Neural crest cell (in vitro differentiated cells): ENCODE measurements around the gene MT1B. TPM values are rescaled to one million over a fixed set of nuclear protein-coding genes. Genes with fewer than 3 reads are reported as not detected.

Source experiments
- DNase-seq: peaks from one replicate; pipeline ENCODE4 v3.0.0; 2021; ENCODE audit warnings: low read depth, mixed read lengths, low spot score
- H3K27ac Mint-ChIP-seq: one replicate; pipeline ENCODE4 v1.8.0; 2021; ENCODE audit warnings: mild to moderate bottlenecking, mixed read lengths; ENCODE audit not compliant: unreplicated experiment
- H3K27me3 Mint-ChIP-seq: 2 replicates; pipeline ENCODE4 v1.8.0; 2021; ENCODE audit warnings: low read depth, mild to moderate bottlenecking, mixed read lengths
- H3K36me3 Mint-ChIP-seq: 2 replicates; pipeline ENCODE4 v1.8.0; 2021; ENCODE audit warnings: low read depth, mild to moderate bottlenecking, mixed read lengths
- H3K4me1 Mint-ChIP-seq: 2 replicates; pipeline ENCODE4 v1.8.0; 2021; ENCODE audit warnings: mixed read lengths
- H3K4me3 Mint-ChIP-seq: one replicate; pipeline ENCODE4 v1.8.0; 2021; ENCODE audit warnings: mild to moderate bottlenecking, mixed read lengths
- H3K9me3 Mint-ChIP-seq: 2 replicates; pipeline ENCODE4 v1.8.0; 2021; ENCODE audit warnings: mixed read lengths
- total RNA-seq: library from RNA; stranded (reverse); gene quantifications from 2 replicates; pipeline ENCODE4 v1.2.1, GENCODE V29; 2021
- TF ChIP-seq, protein P1 (sequence below): fragments of 200-600 bp; sonication (generic); conservative IDR thresholded peaks from 2 replicates; pipeline ENCODE4 v1.5.0; 2021; ENCODE audit warnings: antibody characterized with exemption, mild to moderate bottlenecking

Gene MT1B
- total RNA-seq, 1 donor from 2014 or later = not detected

DNA sequence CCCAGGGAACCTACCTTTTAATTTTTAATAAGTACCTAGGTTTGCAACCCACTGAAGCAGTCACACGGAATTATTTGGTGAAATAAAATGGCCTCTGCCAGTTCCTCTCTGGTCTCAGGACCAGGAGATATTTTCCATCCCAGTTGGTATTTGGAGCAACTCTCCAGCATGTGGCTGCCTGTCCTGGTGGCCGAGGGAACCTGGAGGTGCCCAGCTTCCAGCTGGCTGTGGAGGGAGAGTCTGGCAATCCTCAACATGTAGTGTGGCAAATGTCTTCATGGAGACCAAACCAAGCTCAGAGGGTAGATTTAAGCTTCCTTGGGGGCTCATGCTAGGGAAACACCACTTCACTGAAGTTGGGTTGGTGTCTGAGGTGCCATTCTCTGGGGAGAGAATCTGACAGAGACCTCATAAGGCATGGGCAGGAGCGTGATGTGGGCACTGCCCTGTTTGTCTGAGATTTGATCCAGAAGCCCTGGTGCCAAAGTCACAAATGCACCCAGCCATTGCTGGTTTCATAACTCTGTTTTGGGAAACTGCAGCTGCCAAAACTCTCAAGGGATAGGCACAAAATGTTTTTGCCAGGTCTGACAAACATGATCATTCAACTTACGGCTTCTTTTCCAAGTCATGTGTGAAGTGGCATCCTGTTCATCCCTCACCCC is 33.4 kb downstream of the MT1B start:
- Mint-ChIP-seq H3K27ac (no peak overlapping the region), H3K9me3 (peaks cover 5% of the 10 kb centered on the region), H3K4me1 (peaks cover 17% of the 10 kb centered on the region), H3K36me3 (no peaks in the 10 kb centered on the region), H3K4me3 (no peak overlapping the region), H3K27me3 (peaks cover 6% of the 10 kb centered on the region)
- DNase-seq = no peak
- TF ChIP-seq, protein P1, sequence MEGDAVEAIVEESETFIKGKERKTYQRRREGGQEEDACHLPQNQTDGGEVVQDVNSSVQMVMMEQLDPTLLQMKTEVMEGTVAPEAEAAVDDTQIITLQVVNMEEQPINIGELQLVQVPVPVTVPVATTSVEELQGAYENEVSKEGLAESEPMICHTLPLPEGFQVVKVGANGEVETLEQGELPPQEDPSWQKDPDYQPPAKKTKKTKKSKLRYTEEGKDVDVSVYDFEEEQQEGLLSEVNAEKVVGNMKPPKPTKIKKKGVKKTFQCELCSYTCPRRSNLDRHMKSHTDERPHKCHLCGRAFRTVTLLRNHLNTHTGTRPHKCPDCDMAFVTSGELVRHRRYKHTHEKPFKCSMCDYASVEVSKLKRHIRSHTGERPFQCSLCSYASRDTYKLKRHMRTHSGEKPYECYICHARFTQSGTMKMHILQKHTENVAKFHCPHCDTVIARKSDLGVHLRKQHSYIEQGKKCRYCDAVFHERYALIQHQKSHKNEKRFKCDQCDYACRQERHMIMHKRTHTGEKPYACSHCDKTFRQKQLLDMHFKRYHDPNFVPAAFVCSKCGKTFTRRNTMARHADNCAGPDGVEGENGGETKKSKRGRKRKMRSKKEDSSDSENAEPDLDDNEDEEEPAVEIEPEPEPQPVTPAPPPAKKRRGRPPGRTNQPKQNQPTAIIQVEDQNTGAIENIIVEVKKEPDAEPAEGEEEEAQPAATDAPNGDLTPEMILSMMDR = no peak

DNA sequence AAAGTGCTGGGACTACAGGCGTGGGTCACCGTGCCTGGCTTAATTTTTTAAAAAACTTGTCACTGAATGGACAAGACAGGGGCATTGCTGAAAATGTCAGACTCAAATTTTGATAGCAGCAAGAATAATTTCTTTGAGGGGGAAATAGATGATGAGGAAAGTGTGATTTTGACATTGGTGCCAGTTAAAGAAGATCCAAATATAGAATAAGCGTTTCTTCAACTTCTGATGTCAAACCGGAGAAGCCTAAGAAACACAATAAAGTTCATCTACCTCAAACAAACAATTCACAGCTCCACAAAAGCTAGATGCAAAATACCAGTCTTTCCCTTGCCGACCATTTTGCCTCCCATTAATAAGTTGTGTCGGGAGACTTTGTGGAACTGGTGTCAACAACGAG is 35.1 kb downstream of the MT1B start:
- TF ChIP-seq, protein P1 = no peak
- Mint-ChIP-seq H3K4me3 (no peak overlapping the region), H3K9me3 (peaks cover 8% of the 10 kb centered on the region), H3K27me3 (peaks cover 10% of the 10 kb centered on the region), H3K36me3 (no peaks in the 10 kb centered on the region), H3K27ac (no peak overlapping the region), H3K4me1 (peaks cover 6% of the 10 kb centered on the region)
- no peak for DNase-seq

DNA sequence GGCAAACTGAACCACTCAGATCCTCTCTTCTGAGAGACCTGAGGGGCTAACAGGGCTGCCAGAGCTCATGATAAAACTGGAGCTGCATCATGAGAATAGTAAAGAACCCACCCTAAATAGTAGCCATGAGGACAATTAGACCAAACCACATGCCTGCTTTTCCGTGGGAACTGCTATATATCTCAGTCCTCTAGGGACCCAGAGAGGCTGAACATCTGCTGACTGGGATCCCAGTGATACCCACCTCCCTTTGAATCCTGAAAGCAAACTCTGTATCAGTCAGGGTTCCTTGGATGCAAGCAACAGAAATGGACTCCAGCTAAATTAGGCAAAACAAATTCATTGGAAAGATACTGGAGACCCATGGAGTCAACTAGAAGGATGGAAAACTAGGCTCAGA is 37.1 kb downstream of the MT1B start:
- TF ChIP-seq, protein P1 = no peak
- DNase-seq = no peak
- Mint-ChIP-seq H3K9me3 (peaks cover 8% of the 10 kb centered on the region), H3K27me3 (peaks cover 9% of the 10 kb centered on the region), H3K36me3 (no peaks in the 10 kb centered on the region), H3K4me3 (no peak overlapping the region), H3K27ac (no peak overlapping the region), H3K4me1 (peaks cover 3% of the 10 kb centered on the region)

DNA sequence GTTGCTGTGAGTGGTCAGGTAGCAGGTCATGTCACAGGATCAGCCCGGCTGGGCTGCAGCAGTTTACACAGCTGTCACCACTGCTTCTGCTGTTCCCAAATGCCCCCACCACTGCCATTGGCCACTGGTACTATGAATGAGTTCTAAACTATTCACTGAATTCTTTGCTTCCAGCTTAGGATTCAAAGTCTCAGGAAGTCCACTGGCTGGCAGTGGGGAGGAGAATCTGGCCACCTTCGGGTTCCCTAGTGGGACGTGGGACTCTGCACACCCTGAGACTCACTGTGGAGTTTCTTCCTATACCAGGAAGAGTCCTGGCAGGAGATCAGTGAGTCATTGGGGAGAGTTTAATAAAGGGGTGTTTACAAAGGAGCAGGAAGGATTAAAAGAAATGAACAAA is 37.5 kb downstream of the MT1B start:
- Mint-ChIP-seq H3K27me3 (peaks cover 9% of the 10 kb centered on the region), H3K27ac (no peak overlapping the region)

DNA sequence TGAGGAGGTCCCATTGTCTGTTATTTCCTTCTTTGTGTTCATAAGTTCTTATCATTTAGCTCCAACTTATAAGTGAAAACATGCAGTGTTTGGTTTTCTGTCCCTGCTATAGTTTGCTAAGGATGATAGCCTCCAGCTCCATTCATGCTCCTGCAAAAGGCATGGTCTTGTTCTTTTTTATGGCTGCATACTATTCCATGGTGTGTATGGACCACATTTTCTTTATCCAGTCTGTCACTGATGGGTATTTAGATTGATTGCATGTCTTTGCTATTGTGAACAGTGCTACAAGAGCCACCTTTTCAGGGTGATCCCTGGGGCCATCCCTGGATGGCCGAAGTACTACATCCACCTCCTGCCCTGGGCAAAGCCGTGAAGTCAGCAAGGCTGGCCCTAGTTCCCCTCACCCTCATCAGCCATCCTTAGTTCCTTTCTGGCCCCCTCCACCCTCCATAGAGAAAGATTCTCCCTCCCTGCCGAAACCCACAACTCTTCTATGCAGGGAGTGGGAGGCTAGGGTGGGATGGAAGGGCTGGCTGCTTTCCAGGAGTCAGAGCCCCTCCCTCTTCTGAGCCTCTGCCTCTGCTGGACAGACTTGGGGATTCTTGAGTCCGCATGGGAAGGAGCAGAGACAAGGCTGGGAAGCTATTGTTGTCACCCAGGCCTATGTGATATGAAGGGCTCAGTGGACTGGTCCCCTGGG is 38.9 kb downstream of the MT1B start:
- H3K4me3 Mint-ChIP-seq = no peak overlapping the region
- no peak for DNase-seq
- H3K4me1 Mint-ChIP-seq = peaks cover 3% of the 10 kb centered on the region
- H3K36me3 Mint-ChIP-seq = no peaks in the 10 kb centered on the region
- H3K27me3 Mint-ChIP-seq = peaks cover 9% of the 10 kb centered on the region
- TF ChIP-seq, protein P1 = no peak
- peaks cover 8% of the 10 kb centered on the region for H3K9me3 Mint-ChIP-seq
- no peak overlapping the region for H3K27ac Mint-ChIP-seq

More for the DNA sequence above, 37.5 kb downstream of the MT1B start:
- H3K4me1 Mint-ChIP-seq = peaks cover 3% of the 10 kb centered on the region
- TF ChIP-seq, protein P1 = no peak
- peaks cover 8% of the 10 kb centered on the region for H3K9me3 Mint-ChIP-seq
- H3K4me3 Mint-ChIP-seq = no peak overlapping the region
- DNase-seq = no peak
- no peaks in the 10 kb centered on the region for H3K36me3 Mint-ChIP-seq
